ENCODE data around the gene MRPL11. TPM values are rescaled to one million over a fixed set of nuclear protein-coding genes. Genes with fewer than 3 reads are reported as not detected.

Gene MRPL11
- total and polyA plus RNA-seq, 10 of the 15 experiments (the other 5 are each of a cell fraction or from before 2014, with no cell fraction given): 43.5 to 248 (median 109) TPM

DNA sequence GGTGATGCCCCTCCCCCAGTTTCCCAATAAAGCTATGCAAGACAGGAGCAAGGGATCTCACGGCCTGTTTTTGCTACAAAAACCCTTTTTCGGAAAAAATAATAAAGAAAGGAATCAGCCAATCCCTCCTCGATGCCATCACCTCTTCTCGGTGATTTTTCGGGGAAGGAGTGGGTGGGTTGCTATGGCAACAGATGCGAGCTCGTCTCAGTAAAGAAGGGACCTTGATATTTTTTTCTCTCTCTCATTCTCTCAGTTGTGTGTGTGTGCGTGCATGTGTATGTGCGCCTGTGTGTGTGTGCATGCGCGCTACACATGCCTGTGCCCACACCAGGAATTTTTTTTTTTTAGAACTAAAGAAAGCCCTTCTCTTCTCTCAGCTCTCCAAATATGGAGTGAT, 21.6 kb downstream of the MRPL11 start:
- TF ChIP-seq, protein P1, sequence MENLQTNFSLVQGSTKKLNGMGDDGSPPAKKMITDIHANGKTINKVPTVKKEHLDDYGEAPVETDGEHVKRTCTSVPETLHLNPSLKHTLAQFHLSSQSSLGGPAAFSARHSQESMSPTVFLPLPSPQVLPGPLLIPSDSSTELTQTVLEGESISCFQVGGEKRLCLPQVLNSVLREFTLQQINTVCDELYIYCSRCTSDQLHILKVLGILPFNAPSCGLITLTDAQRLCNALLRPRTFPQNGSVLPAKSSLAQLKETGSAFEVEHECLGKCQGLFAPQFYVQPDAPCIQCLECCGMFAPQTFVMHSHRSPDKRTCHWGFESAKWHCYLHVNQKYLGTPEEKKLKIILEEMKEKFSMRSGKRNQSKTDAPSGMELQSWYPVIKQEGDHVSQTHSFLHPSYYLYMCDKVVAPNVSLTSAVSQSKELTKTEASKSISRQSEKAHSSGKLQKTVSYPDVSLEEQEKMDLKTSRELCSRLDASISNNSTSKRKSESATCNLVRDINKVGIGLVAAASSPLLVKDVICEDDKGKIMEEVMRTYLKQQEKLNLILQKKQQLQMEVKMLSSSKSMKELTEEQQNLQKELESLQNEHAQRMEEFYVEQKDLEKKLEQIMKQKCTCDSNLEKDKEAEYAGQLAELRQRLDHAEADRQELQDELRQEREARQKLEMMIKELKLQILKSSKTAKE (IDR thresholded peaks at IDR 0.05; ENCODE audit: low read depth, poor library complexity, severe bottlenecking): no peak
- TF ChIP-seq BMI1 (IDR thresholded peaks at IDR 0.05; ENCODE audit: borderline replicate concordance) (peak; percentile 72; the same call in 1 of the 2 replicates), EGR1 (IDR thresholded peaks at IDR 0.05; ENCODE audit: borderline replicate concordance in 1 of 2, low read depth in 2 of 2, low read length in 2 of 2) (peak in 1 of 2 experiments; percentile 58; a peak in 1 of 3 replicates)
- H3K36me3 ChIP-seq (ENCODE audit: control insufficient read depth in 2 of 2, insufficient read depth in 2 of 2, low read length in 1 of 2): no peaks in the 10 kb centered on the region
- DNase-seq (ENCODE audit: low read depth, low spot score): no peak
- no peak overlapping the region for H3K9ac ChIP-seq (ENCODE audit: control insufficient read depth, insufficient read depth, low read length)
- peaks cover 0 to 8% of the 10 kb centered on the region in 2 experiments; a peak in 2 of 4 replicates for H3K27me3 ChIP-seq (replicated peaks in 1 of 2; ENCODE audit: control insufficient read depth in 2 of 2, insufficient read depth in 2 of 2, low read length in 1 of 2)
- no peaks in the 10 kb centered on the region; the same call in 2 of the 3 replicates for H3K9me3 ChIP-seq (replicated peaks; ENCODE audit: control insufficient read depth, insufficient read depth, low read length)
- peaks cover 3% of the 10 kb centered on the region; the same call in 1 of the 2 replicates for H3K4me1 ChIP-seq (ENCODE audit: control insufficient read depth, insufficient read depth, low read length)
- RAD21 ChIA-PET (ENCODE audit: unreplicated experiment): interaction anchor here (1.6 kb wide), 1 partner anchor 128 kb away, joined by 6 read pairs; the partner anchor contains the start of gene YIF1A
- intact Hi-C loops (cut with micrococcal nuclease; ENCODE audit: unreplicated experiment): no loop called here
- peaks cover 4% of the 10 kb centered on the region; the same call in 1 of the 2 replicates for H4K20me1 ChIP-seq (ENCODE audit: control insufficient read depth, insufficient read depth)
- FAIRE-seq: no peak
- H3K79me2 ChIP-seq (ENCODE audit: control insufficient read depth, insufficient read depth, low read length): no peaks in the 10 kb centered on the region
- POLR2A ChIA-PET: no interaction called here
- no peak overlapping the region for H3K27ac ChIP-seq (ENCODE audit: control insufficient read depth, insufficient read depth)
- BruUV-seq (replicated peaks): no TSS peak
- H3K4me2 ChIP-seq (ENCODE audit: control insufficient read depth, insufficient read depth): no peak overlapping the region
- 17% methylated on average over 11 of the region's 11 CpGs for WGBS (ENCODE audit: insufficient coverage, insufficient replicate concordance, low lambda C conversion rate, missing lambda C conversion rate)
- no peak overlapping the region for H3K4me3 ChIP-seq
- CTCF ChIA-PET: interaction anchor here (0.5 to 2.0 kb wide), 9 partner anchors 14 to 505 kb away, joined by 3 to 18 read pairs (median 4); partner anchors contain the start of genes DPP3 and MRPL11
- SMC1A ChIA-PET (ENCODE audit: uncharacterized antibody, unreplicated experiment): interaction anchor here (0.7 to 1.5 kb wide), 2 partner anchors 8 to 10 kb away, joined by 3 to 5 read pairs; no protein-coding TSS in a partner anchor
- ATAC-seq: no peak
- in situ Hi-C loops (cut with MboI): no loop called here
- no peak overlapping the region for H2AFZ ChIP-seq (ENCODE audit: control insufficient read depth, low read depth, low read length)

All from GM12878 (cell line).